GM19023 (cell line): Measurements from ENCODE around the gene VTI1A.
"Not testable (repeated sequence)": the region's sequence is repeated elsewhere in the genome, so short reads cannot be mapped to it uniquely, and the experiment has no call there.

Experiments
- ATAC-seq: cut with Tn5 transposase; IDR thresholded peaks from one replicate; pipeline ENCODE4 v1.9.1; 2021; ENCODE audit warnings: mild to moderate bottlenecking, moderate library complexity; ENCODE audit not compliant: unreplicated experiment

VTI1A gene

GRCh38 chr10:112713411-112713810, 266.4 kb downstream of the VTI1A start:
- ATAC-seq = no peak

- no peak for ATAC-seq
These were observed 268.6 kb downstream of the VTI1A start for GRCh38 chr10:112715581-112715980.

- ATAC-seq = no peak
These were observed 269.1 kb downstream of the VTI1A start for GRCh38 chr10:112716076-112716475.

- ATAC-seq = no peak
These were observed 270.0 kb downstream of the VTI1A start for GRCh38 chr10:112716924-112717413.

- no peak for ATAC-seq
These were observed 273.2 kb downstream of the VTI1A start for GRCh38 chr10:112720178-112720577.

- ATAC-seq = no peak
These were observed 274.2 kb downstream of the VTI1A start for GRCh38 chr10:112721080-112721698.

GRCh38 chr10:112722758-112723157, 275.7 kb downstream of the VTI1A start:
- ATAC-seq = no peak

- no peak for ATAC-seq
These were observed 276.9 kb downstream of the VTI1A start for GRCh38 chr10:112723876-112724275.

GRCh38 chr10:112724404-112724991, 277.5 kb downstream of the VTI1A start:
- ATAC-seq = no peak

GRCh38 chr10:112728118-112728883, 281.3 kb downstream of the VTI1A start:
- no peak for ATAC-seq

GRCh38 chr10:112728997-112729396, 282.0 kb downstream of the VTI1A start:
- ATAC-seq = no peak

- not testable (repeated sequence) for ATAC-seq
These were observed 284.4 kb downstream of the VTI1A start for GRCh38 chr10:112731450-112731849.

GRCh38 chr10:112732277-112732921, 285.4 kb downstream of the VTI1A start:
- ATAC-seq = no peak

- ATAC-seq = no peak
These were observed 288.2 kb downstream of the VTI1A start for GRCh38 chr10:112735041-112735695.

GRCh38 chr10:112738606-112739591, 291.9 kb downstream of the VTI1A start:
- ATAC-seq = no peak

- ATAC-seq = no peak
These were observed 292.8 kb downstream of the VTI1A start for GRCh38 chr10:112739592-112740353.

GRCh38 chr10:112741830-112742402, 294.9 kb downstream of the VTI1A start:
- no peak for ATAC-seq

GRCh38 chr10:112744181-112745096, 297.4 kb downstream of the VTI1A start:
- ATAC-seq = no peak
